GM03348 (cell line): ENCODE measurements around the gene AP3M1.
A peak's percentile ranks its signal among the peaks of the same experiment; 100 is the strongest.

ENCODE experiments used
- DNase-seq: peaks from one replicate; pipeline ENCODE4 v3.0.0; 2012; ENCODE audit warnings: low spot score

AP3M1 gene

DNA sequence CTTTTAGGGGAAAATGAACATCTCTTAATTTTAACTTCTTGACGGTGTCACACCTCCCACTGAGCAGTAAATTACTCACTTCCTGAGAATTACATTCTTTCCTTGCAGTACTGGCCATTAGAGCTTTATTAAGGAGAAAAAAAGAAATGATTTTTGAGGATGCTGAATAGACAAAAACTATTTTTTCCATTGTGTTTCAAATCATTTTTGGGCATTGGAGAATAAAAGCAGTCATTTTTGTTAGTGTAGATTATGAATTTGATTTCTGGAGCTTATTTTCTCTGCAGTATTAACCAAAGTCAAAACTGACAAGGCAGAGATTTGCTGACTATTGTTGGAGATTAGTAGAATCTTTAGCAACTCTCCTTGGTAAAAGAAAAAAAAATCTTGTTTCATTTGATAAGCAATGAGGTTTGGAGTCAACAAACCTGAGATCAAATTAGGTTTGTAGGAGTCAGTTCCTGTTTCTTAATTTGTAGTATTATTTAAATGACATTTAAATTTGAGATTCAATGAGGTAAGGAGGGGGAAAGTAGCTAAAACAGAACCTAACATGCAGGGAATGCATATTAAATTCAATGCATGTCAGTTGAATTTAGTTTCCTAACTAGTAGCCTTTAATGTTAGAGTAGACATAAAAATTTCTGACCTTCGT lies 70.6 kb downstream of the AP3M1 start:
- DNase-seq, result no peak

- no peak for DNase-seq
These were observed 71.3 kb downstream of the AP3M1 start for GRCh38 chr10:74079028-74079935.

- DNase-seq, result no peak
These were observed 72.6 kb downstream of the AP3M1 start for GRCh38 chr10:74078037-74078436.

- no peak for DNase-seq
These were observed 73.2 kb downstream of the AP3M1 start for GRCh38 chr10:74077416-74077815.

DNA sequence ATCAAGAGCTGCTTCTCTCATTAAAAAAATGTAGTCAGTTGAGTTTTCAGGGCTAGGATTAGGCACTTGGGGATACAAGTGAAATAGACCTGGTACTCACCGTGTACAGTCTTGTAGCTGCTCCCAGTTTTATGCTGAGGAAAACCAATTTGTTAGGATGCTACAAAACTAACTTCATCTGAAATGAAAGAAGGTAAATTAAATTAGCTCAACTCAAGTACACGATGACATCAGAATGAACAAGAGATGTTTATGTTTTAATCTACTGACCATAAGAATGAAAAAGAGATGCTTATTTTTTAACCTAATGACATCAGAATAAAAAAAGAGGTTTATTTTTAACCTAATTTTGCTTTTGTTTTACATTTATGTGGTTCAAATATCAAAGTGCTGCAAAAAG lies 73.7 kb downstream of the AP3M1 start:
- no peak for DNase-seq

DNA sequence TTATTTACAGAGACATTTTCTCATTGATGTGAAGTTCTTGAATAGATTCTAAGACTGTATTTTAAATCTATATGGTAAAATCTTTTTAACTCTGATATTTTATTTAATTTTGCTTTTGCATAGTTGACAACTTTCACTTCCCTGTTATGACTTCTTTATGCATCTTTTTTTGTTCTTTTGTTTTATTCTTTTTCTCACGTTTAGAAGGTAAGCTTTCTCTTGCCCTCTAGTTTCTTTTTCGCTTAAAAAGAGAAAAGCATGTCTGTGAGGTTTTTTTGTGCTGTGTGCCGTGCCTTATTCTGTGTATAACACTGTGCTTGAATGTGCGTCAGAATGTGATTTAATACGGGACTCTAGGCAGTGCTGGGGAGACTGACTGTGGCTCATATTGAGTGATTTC lies 74.7 kb downstream of the AP3M1 start:
- DNase-seq, result no peak

DNA sequence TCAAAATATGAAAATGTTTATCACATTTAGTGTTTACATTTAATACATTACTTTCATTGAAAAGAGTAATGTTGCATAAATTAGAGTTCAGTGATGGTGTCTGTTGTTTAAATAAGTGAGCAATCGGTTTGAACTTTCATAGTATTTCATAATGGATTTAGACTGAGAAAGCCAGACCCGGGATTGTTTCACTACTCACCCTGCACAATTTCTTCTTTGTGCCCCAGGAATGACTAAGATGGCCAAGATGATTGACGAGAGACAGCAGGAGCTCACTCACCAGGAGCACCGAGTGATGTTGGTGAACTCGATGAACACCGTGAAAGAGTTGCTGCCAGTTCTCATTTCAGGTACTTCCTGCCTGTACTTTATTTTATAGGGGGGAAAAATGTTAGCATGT lies 78.1 kb downstream of the AP3M1 start:
- DNase-seq, result no peak

- peak; percentile 80 for DNase-seq
These were observed 79.5 kb downstream of the AP3M1 start for GRCh38 chr10:74071157-74071556.
